Body of pancreas (tissue), 4 donors: ENCODE measurements around the gene PDCD10. TPM values are rescaled to one million over a fixed set of nuclear protein-coding genes. Genes with fewer than 3 reads are reported as not detected.

Source experiments
- ATAC-seq: fragments of 150-250 bp; one replicate; pipeline ENCODE4 v1.9.1; 2016
- DNase-seq, 4 donors: peaks; one replicate each; pipeline ENCODE4 v3.0.0-alpha.2; 2019
- H3K27ac ChIP-seq, 4 donors: fragments of 200-600 bp; sonication (generic); 1 replicate in 3 of 4; 2 replicates in 1 of 4; pipeline versions ENCODE4 v1.5.1 to v1.6.1; 2016 to 2019; ENCODE audit warnings: mild to moderate bottlenecking in 1 of 4, mixed read lengths in 1 of 4, moderate library complexity in 1 of 4
- H3K27me3 ChIP-seq, 2 donors: fragments of 200-600 bp; sonication (generic); one replicate each; pipeline ENCODE4 v1.6.0; 2016; ENCODE audit warnings: mild to moderate bottlenecking in 1 of 2
- H3K36me3 ChIP-seq, 2 donors: fragments of 200-600 bp; sonication (generic); replicated peaks in 1 of 2; 2 replicates each; pipeline ENCODE4 v1.5.1; 2016; ENCODE audit warnings: low read depth in 2 of 2; ENCODE audit not compliant: insufficient read depth in 1 of 2
- H3K4me1 ChIP-seq: fragments of 200-600 bp; sonication (generic); one replicate; pipeline ENCODE4 v1.6.0; 2016
- H3K4me3 ChIP-seq, 2 donors: fragments of 200-600 bp; sonication (generic); 1 replicate in 1 of 2; 2 replicates in 1 of 2; pipeline ENCODE4 v1.5.1; 2016 to 2019
- H3K9me3 ChIP-seq, 3 donors: fragments of 200-600 bp; sonication (generic); 1 replicate in 2 of 3; 2 replicates in 1 of 3; pipeline ENCODE4 v1.5.1; 2016
- CTCF ChIP-seq, 7 experiments: fragments of 450-650 bp in 4 of 7; fragments of 200-600 bp in 3 of 7; sonication (generic) in 3 of 7; IDR thresholded peaks; one replicate each; pipeline ENCODE4 v1.5.1; 2016 to 2019; ENCODE audit warnings: antibody characterized with exemption in 7 of 7
- POLR2A ChIP-seq, 3 donors: fragments of 450-650 bp; IDR thresholded peaks; one replicate each; pipeline ENCODE4 v1.6.1; 2016; ENCODE audit warnings: antibody characterized with exemption in 3 of 3, mild to moderate bottlenecking in 2 of 3
- WGBS, 2 donors: methylation state at CpG; one replicate each; pipeline ENCODE4 v1.1.5; 2017; 5-methylcytosine and 5-hydroxymethylcytosine counted together
- intact Hi-C: fragments of 100-400 bp; cut with DNase I; formaldehyde crosslinking; loops from one replicate; pipeline ENCODE4 v1.15.1; 2023
- total RNA-seq, 2 donors: library from RNA; depleted of rRNA; stranded (reverse); fragments of >200 nt; gene quantifications; one replicate each; pipeline ENCODE4 v1.1.0, GENCODE V29; 2016

Gene PDCD10
- total RNA-seq, 2 donors from 2014 or later = 24.4 to 36.1 TPM

- Histone ChIP-seq H3K27ac (no peak overlapping the region), H3K4me3 (no peak overlapping the region), H3K9me3 (no peaks in the 10 kb centered on the region), H3K4me1 (peaks cover 33% of the 10 kb centered on the region), H3K36me3 (no peaks in the 10 kb centered on the region), H3K27me3 (no peaks in the 10 kb centered on the region)
- intact Hi-C loops = no loop called here
- ATAC-seq = no peak
- no peak for TF ChIP-seq CTCF (IDR thresholded peaks at IDR 0.05)
- no peak for TF ChIP-seq POLR2A (IDR thresholded peaks at IDR 0.05)
- no peak for DNase-seq
- 43 to 44% methylated on average over 7 of the region's 7 CpGs for WGBS, 2 donors
Measured at GRCh38 chr3:167732313-167733065, 2.2 kb downstream of the PDCD10 start.

- H3K9me3 ChIP-seq = no peaks in the 10 kb centered on the region
- no peak overlapping the region for H3K27ac ChIP-seq
- intact Hi-C loops = no loop called here
- TF ChIP-seq CTCF (IDR thresholded peaks at IDR 0.05) (no peak), POLR2A (IDR thresholded peaks at IDR 0.05) (no peak)
- H3K4me1 ChIP-seq = peaks cover 33% of the 10 kb centered on the region
- ATAC-seq = no peak
- H3K27me3 ChIP-seq = no peaks in the 10 kb centered on the region
- H3K4me3 ChIP-seq = no peak overlapping the region
- H3K36me3 ChIP-seq = no peaks in the 10 kb centered on the region
- no peak for DNase-seq
- WGBS, 2 donors = 87 to 89% methylated on average over 2 of the region's 2 CpGs
Measured at GRCh38 chr3:167731393-167731792, 3.3 kb downstream of the PDCD10 start.

- no peaks in the 10 kb centered on the region for H3K9me3 ChIP-seq
- ATAC-seq (no peak), DNase-seq (no peak)
- intact Hi-C loops = no loop called here
- peaks cover 33% of the 10 kb centered on the region for H3K4me1 ChIP-seq
- no peak overlapping the region for H3K27ac ChIP-seq
- TF ChIP-seq CTCF (IDR thresholded peaks at IDR 0.05) (no peak), POLR2A (IDR thresholded peaks at IDR 0.05) (no peak)
- WGBS, 2 donors = 79 to 86% methylated on average over 2 of the region's 2 CpGs
- H3K27me3 ChIP-seq = no peaks in the 10 kb centered on the region
- H3K4me3 ChIP-seq = no peak overlapping the region
- H3K36me3 ChIP-seq = no peaks in the 10 kb centered on the region
Measured at GRCh38 chr3:167729591-167729990, 5.1 kb downstream of the PDCD10 start.

- Histone ChIP-seq H3K36me3 (no peaks in the 10 kb centered on the region), H3K4me1 (peaks cover 37% of the 10 kb centered on the region), H3K9me3 (no peaks in the 10 kb centered on the region), H3K27me3 (no peaks in the 10 kb centered on the region), H3K4me3 (no peak overlapping the region), H3K27ac (no peak overlapping the region)
- 31 to 39% methylated on average over 3 of the region's 3 CpGs for WGBS, 2 donors
- intact Hi-C loops = no loop called here
- ATAC-seq (no peak), DNase-seq (no peak)
- TF ChIP-seq POLR2A (IDR thresholded peaks at IDR 0.05) = no peak
- TF ChIP-seq CTCF (IDR thresholded peaks at IDR 0.05) = no peak
Measured at GRCh38 chr3:167728632-167729323, 5.9 kb downstream of the PDCD10 start.
